Stomach (tissue), 4 donors: ENCODE measurements around the gene PHF2.

Experiments
- CTCF ChIP-seq, 7 experiments: fragments of 450-650 bp in 4 of 7; fragments of 200-600 bp in 3 of 7; sonication (generic) in 3 of 7; IDR thresholded peaks; one replicate each; pipeline ENCODE4 v1.5.1; 2016 to 2019; ENCODE audit warnings: antibody characterized with exemption in 7 of 7, control low read depth in 2 of 7, mild to moderate bottlenecking in 1 of 7
- POLR2A ChIP-seq, 4 donors: fragments of 450-650 bp; IDR thresholded peaks; one replicate each; pipeline ENCODE4 v1.6.1; 2016; ENCODE audit warnings: antibody characterized with exemption in 4 of 4, control low read depth in 2 of 4, mild to moderate bottlenecking in 1 of 4, moderate library complexity in 1 of 4

DNA sequence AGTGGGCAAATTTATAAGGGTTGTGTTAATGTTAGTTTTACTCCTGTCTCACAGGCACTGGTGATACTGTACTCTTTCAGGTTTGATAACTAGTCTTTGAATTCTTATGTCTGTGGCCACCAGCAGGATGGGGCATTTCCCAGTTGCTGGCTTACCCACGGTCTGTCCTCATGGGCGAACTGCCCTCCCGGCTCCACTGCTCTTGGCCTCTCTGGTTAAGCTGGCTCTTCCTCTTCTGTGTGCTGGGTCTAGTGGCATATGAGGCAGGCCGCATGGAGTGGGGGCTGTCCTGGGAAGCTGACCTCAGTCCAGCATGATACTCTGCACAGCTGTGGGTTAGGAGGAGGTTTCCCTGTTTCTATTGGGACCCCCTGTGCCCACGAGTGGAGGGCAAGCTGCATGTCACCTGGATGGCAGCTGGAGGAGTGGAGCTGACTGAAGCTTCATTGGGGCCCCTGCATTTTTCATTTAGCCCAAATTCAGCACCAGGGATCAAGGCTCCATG lies 19.5 kb downstream of the PHF2 start:
- TF ChIP-seq POLR2A (IDR thresholded peaks at IDR 0.05) (no peak), CTCF (IDR thresholded peaks at IDR 0.05) (no peak)
